Gastrocnemius medialis (tissue), 4 donors: ENCODE results near the gene HRK.

ENCODE experiments used
- CTCF ChIP-seq, 5 experiments: fragments of 450-650 bp in 3 of 5; fragments of 200-600 bp in 2 of 5; sonication (generic) in 2 of 5; IDR thresholded peaks in 4 of 5; conservative IDR thresholded peaks in 1 of 5; 1 replicate in 4 of 5; 2 replicates in 1 of 5; pipeline ENCODE4 v1.5.1; 2016 to 2019; ENCODE audit warnings: antibody characterized with exemption in 5 of 5, mild to moderate bottlenecking in 3 of 5, moderate library complexity in 3 of 5
- POLR2A ChIP-seq, 2 donors: fragments of 450-650 bp; IDR thresholded peaks; one replicate each; pipeline ENCODE4 v1.6.1; 2017; ENCODE audit warnings: antibody characterized with exemption in 2 of 2, mild to moderate bottlenecking in 2 of 2, moderate library complexity in 2 of 2

- TF ChIP-seq CTCF (IDR thresholded peaks at IDR 0.05 in 4 of 5, conservative IDR thresholded peaks at IDR 0.05 in 1 of 5) (no peak), POLR2A (IDR thresholded peaks at IDR 0.05) (no peak)
These were observed 28.9 kb downstream of the HRK start for GRCh38 chr12:116852303-116852702.
